HUES48 (cell line): ENCODE results near the gene SLC25A15.

ENCODE experiments used
- H3K27ac ChIP-seq: one replicate; pipeline ENCODE4 v1.7.0; 2013; ENCODE audit warnings: low read depth, low read length, inconsistent platforms
- H3K27me3 ChIP-seq: 2 replicates; pipeline ENCODE4 v1.6.1; 2013; ENCODE audit warnings: mild to moderate bottlenecking, low read length; ENCODE audit not compliant: control insufficient read depth, insufficient read depth
- H3K36me3 ChIP-seq: 2 replicates; pipeline ENCODE4 v1.6.1; 2013; ENCODE audit warnings: low read length; ENCODE audit not compliant: control insufficient read depth, insufficient read depth
- H3K4me1 ChIP-seq: 2 replicates; pipeline ENCODE4 v1.6.1; 2013; ENCODE audit warnings: mild to moderate bottlenecking, low read length; ENCODE audit not compliant: control insufficient read depth, insufficient read depth
- H3K4me3 ChIP-seq: 2 replicates; pipeline ENCODE4 v1.5.1; 2013; ENCODE audit warnings: mild to moderate bottlenecking, low read depth, low read length
- H3K9ac ChIP-seq: 2 replicates; pipeline ENCODE4 v1.6.1; 2013; ENCODE audit warnings: mild to moderate bottlenecking, low read depth, low read length, moderate library complexity
- H3K9me3 ChIP-seq: 2 replicates; pipeline ENCODE4 v1.6.1; 2013; ENCODE audit warnings: low read length; ENCODE audit not compliant: control insufficient read depth, insufficient read depth

Gene SLC25A15

DNA sequence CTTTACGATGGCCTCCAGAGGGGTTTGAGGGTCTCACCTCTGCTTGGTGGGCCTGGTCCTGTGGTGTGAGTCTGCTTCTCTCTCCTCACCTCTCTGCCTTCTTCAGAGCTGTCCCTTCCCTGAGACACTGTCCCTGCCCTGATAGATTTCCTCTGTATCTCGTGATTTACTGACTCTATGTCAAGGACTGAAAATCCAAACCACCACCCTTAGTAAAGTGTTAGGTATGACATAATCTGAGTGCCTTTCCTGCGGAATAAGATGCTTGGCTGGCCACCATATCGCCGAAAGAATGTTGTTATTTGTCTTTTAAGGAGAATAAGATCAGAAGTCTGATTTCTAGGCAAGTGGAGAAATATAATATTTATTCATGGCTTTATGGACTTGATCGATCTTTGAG lies 7.2 kb downstream of the SLC25A15 start:
- Histone ChIP-seq H3K36me3 (peaks cover 60% of the 10 kb centered on the region), H3K27me3 (no peaks in the 10 kb centered on the region), H3K27ac (no peak overlapping the region), H3K4me1 (no peaks in the 10 kb centered on the region), H3K9me3 (no peaks in the 10 kb centered on the region), H3K4me3 (no peak overlapping the region), H3K9ac (no peak overlapping the region)

DNA sequence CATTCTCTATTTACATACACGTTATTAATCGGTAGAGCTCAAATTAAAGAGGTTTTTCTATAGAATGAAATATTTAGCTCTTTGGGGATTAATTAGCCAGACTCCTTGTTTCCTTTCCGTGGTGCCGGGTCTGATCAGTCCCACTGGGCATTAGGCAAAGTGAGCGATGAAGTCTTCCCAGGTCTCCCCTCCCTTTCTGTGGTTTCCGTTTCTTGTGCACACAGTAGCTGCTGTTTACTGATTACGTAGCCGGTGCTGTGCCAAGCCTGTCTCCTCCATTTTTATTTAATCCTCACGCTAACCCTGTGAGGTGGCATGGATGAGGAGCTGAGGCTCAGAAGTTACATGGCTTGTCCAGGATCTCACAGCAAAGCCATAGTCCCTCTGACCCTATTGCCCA lies 9.0 kb downstream of the SLC25A15 start:
- Histone ChIP-seq H3K27ac (no peak overlapping the region), H3K4me3 (no peak overlapping the region), H3K9ac (no peak overlapping the region)

DNA sequence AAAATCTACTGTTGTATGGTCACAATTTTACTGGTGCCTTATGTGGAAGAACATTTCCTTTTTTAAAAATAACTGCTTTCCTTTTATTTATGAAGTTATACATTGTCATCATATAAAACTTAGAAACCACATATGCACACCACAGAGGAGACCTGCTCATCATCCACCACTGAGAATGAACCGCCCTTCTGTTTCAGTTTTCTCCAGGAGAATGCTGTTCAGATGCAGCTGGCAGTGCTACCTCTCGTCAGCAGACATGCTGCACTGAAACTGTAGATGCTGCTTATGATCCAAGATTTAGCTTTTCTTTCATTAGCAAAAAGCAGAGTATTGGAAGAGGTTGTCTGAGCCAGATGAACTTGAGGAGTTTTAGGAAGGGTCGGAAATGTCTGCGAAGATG lies 10.1 kb downstream of the SLC25A15 start:
- Histone ChIP-seq H3K4me3 (no peak overlapping the region), H3K9ac (no peak overlapping the region), H3K4me1 (no peaks in the 10 kb centered on the region), H3K27ac (no peak overlapping the region), H3K36me3 (peaks cover 66% of the 10 kb centered on the region), H3K9me3 (no peaks in the 10 kb centered on the region), H3K27me3 (no peaks in the 10 kb centered on the region)

More for the DNA sequence above, 9.0 kb downstream of the SLC25A15 start:
- no peaks in the 10 kb centered on the region for H3K27me3 ChIP-seq
- H3K36me3 ChIP-seq: peaks cover 65% of the 10 kb centered on the region
- no peaks in the 10 kb centered on the region for H3K9me3 ChIP-seq
- H3K4me1 ChIP-seq: no peaks in the 10 kb centered on the region

DNA sequence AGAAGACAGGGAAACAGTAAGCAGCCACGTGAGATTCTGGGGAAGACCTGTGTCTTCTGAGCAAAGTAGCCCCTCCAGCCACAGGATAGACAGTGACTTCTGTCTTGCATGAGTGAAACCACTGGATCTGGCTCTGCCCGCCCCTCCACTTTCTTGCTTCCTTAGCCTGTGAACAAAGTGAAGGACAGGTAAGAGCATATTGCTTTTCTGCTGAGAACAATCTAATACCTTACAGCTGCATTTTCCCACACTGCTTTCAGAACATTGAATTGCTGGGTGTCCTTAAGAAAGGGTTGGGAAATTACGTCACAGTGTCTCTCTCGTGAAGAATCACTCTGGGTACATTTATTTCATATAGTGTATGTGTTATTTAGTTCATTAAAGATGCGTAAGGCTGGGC lies 11.1 kb downstream of the SLC25A15 start:
- peaks cover 64% of the 10 kb centered on the region for H3K36me3 ChIP-seq
- no peaks in the 10 kb centered on the region for H3K9me3 ChIP-seq
- H3K27me3 ChIP-seq: no peaks in the 10 kb centered on the region
- H3K4me1 ChIP-seq: no peaks in the 10 kb centered on the region
- H3K27ac ChIP-seq: no peak overlapping the region
- no peak overlapping the region for H3K4me3 ChIP-seq
- no peak overlapping the region for H3K9ac ChIP-seq

DNA sequence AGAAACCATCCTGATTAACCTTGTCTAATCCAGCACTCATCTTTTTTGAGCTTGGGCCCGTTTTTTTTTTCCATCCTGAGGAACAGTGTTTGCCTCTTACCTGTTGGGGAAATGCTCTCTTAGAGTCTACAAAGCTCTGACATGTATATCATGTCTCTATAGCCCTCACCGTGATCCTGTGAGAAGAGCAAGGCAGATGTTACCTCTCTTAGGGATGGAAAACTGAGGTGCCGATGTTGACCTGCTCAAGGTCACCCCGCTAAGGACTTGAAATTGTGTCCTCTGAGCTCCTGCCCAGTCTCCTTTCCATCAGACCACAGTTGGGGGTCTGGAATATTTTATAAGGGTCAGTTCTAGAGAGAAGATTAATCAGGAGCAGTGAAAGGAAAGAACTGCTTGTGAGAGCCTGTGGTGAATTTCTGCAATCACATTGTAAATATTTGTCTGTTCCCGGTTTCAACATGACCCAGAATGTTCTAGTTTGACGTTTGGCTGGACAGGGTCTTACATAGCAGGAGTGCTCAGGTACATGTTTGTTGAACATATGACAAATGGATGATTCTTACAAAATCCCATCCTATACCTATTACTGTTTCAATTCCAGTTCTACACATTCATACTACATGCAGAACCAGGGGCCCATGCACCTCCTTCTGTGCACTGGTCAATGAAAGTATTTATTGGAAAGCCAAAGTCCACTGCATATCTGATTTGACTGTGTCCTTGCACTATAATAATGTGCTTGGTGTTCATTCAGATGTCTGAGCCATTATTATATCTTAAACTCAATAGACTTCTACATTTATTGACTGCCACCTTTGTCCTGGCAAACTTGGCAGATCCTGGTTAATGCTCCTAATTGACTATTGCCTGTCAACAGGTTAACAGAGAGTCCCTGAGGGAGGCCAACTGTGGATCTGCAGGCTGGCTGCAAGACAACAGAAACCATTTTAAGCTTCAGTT lies 12.1 kb downstream of the SLC25A15 start:
- no peak overlapping the region for H3K4me3 ChIP-seq
- peaks cover 67% of the 10 kb centered on the region for H3K36me3 ChIP-seq
- H3K27ac ChIP-seq: no peak overlapping the region
- no peaks in the 10 kb centered on the region for H3K9me3 ChIP-seq
- H3K4me1 ChIP-seq: no peaks in the 10 kb centered on the region
- no peak overlapping the region for H3K9ac ChIP-seq
- no peaks in the 10 kb centered on the region for H3K27me3 ChIP-seq

DNA sequence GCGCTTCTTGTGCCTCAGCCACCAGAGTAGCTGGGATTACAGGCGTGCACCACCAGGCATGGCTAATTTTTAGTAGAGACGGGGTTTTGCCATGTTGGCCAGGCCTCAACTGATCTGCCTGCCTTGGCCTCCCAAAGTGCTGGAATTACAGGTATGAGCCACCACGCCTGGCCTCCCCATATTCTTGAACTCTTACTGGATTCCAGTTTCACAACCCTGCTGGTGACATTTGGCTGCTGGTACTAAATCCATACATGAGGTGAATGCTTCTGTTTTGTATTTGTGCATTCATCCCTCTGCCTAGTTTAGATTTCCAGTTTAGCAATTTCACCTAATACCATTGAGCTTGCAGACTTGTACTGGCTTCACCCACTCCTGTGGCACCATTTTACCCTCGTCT lies 13.9 kb downstream of the SLC25A15 start:
- H3K9me3 ChIP-seq: no peaks in the 10 kb centered on the region
- no peak overlapping the region for H3K27ac ChIP-seq
- peaks cover 75% of the 10 kb centered on the region for H3K36me3 ChIP-seq
- H3K27me3 ChIP-seq: no peaks in the 10 kb centered on the region
- H3K4me1 ChIP-seq: no peaks in the 10 kb centered on the region
- H3K4me3 ChIP-seq: no peak overlapping the region
- no peak overlapping the region for H3K9ac ChIP-seq

DNA sequence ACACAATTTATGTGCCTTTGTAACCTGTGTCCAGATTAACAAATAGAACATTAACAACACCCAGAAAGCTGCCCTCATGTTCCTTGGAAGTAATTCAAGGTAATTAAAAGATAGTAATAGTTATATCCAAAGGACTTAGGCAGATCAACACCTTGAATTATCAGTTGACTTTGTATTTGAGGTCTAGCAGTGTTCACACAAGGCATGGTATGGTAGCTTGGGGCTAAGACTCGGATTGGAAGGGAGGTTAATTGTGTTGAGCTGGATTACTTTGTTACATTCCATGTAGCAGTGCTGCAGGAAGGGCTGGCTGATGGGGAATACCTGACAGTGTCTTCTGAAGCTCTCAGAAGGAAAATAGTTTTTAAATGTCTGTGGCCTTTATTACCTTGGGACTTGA lies 16.8 kb downstream of the SLC25A15 start:
- no peaks in the 10 kb centered on the region for H3K9me3 ChIP-seq
- H3K36me3 ChIP-seq: peaks cover 70% of the 10 kb centered on the region
- no peaks in the 10 kb centered on the region for H3K4me1 ChIP-seq

DNA sequence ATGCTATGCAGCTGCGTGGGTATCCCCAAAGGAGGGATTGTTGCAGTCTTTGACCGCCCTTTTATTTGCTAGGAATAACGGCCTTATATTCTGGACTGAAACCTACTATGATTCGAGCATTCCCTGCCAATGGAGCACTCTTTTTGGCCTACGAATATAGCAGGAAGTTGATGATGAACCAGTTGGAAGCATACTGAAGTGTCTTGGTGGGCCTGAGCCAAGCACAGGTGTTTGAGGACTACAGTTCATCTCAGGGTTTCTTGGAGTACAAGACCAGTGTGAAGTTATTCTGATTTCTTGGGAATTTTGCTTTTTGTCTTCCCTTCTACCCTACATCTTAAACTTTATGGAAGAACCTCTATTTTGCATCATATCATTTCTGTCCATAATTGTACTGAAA lies 20.1 kb downstream of the SLC25A15 start:
- no peak overlapping the region for H3K9ac ChIP-seq
- no peak overlapping the region for H3K4me3 ChIP-seq
- no peak overlapping the region for H3K27ac ChIP-seq
- H3K27me3 ChIP-seq: no peaks in the 10 kb centered on the region
- H3K4me1 ChIP-seq: no peaks in the 10 kb centered on the region
- peaks cover 60% of the 10 kb centered on the region for H3K36me3 ChIP-seq
- H3K9me3 ChIP-seq: no peaks in the 10 kb centered on the region

More for the DNA sequence above, 16.8 kb downstream of the SLC25A15 start:
- H3K9ac ChIP-seq: no peak overlapping the region
- H3K27me3 ChIP-seq: no peaks in the 10 kb centered on the region
- no peak overlapping the region for H3K4me3 ChIP-seq
- H3K27ac ChIP-seq: no peak overlapping the region

DNA sequence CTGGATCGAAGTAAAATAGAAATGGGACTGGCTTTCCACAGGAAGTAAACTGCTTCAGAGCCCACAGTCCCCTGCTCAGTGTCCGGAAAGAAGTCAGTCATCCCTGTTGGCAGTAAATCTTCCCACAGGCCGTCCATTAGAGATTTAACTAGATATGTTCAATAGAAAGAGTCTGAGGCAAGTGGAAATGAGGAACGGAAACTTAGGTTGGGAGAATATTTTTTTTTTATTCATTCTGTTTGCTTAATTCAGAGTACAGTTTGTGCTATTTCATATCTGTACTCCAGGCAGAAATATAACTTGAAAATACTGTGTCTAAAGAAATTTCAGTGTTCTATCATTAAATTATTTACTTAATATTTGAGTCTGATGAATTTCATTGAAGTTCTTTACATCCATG lies 22.7 kb downstream of the SLC25A15 start:
- Histone ChIP-seq H3K9ac (no peak overlapping the region), H3K36me3 (peaks cover 38% of the 10 kb centered on the region), H3K4me3 (no peak overlapping the region), H3K27me3 (no peaks in the 10 kb centered on the region), H3K4me1 (no peaks in the 10 kb centered on the region), H3K27ac (no peak overlapping the region), H3K9me3 (no peaks in the 10 kb centered on the region)

DNA sequence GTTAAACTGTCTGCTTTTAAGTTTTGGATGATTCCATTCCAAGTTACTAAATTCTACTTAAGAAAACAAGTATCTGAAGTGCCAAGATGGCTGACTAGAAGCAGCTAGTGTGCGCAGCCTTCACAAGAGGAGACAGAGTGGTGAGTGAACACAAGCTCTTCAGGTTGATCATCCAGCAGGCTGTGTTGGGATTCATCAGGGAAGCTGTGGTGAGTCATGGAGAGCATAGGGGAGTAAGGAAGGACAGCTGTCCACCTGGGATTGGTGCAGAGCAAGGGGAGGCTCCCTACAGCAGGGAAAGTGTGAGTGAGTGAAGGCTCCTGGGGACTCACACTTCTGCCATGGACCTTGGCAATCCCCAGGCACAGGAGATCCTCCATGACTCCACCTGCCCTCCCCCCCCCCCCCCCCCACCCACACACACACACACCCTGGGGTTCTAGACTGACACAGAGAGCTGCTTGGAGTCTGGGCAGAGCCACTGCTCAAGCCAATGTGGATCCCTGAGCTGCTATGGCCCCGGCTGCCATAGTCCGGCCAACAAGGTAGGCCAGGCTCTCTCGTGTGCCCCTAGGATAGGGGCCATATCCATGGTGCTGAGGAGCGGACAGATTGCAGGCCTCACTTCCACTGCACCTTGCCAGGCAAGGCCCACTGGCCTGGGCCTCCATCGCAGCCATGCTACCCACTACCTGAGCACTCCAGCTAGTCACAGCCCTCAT lies 23.5 kb downstream of the SLC25A15 start:
- Histone ChIP-seq H3K4me3 (no peak overlapping the region), H3K4me1 (no peaks in the 10 kb centered on the region), H3K27ac (no peak overlapping the region), H3K36me3 (peaks cover 34% of the 10 kb centered on the region), H3K27me3 (no peaks in the 10 kb centered on the region), H3K9ac (no peak overlapping the region), H3K9me3 (no peaks in the 10 kb centered on the region)
